NB4 (cell line): ENCODE data around the gene TEAD4.

Source experiments
- DNase-seq: peaks from one replicate; pipeline ENCODE4 v3.0.0; 2010; ENCODE audit warnings: low read depth
- H3K4me3 ChIP-seq: one replicate; pipeline ENCODE4 v1.5.1; 2011; ENCODE audit warnings: mild to moderate bottlenecking, low read depth, low read length, moderate library complexity
- CTCF ChIP-seq: IDR thresholded peaks from one replicate; pipeline ENCODE4 v1.5.1; 2012; ENCODE audit warnings: low read depth, low read length
- MAX ChIP-seq: IDR thresholded peaks from 2 replicates; pipeline ENCODE4 v1.6.1; 2011; ENCODE audit warnings: low read depth, low read length
- MYC ChIP-seq: IDR thresholded peaks from 2 replicates; pipeline ENCODE4 v1.6.1; 2011; ENCODE audit warnings: low read depth, low read length
- POLR2A ChIP-seq: IDR thresholded peaks from 2 replicates; pipeline ENCODE4 v1.6.1; 2011; ENCODE audit warnings: mild to moderate bottlenecking; ENCODE audit not compliant: insufficient read length; ENCODE audit errors: extremely low read depth

TEAD4 gene

GRCh38 chr12:2999265-2999841, 40.2 kb downstream of the TEAD4 start:
- no peak for TF ChIP-seq MAX
- TF ChIP-seq MYC, result no peak
- TF ChIP-seq POLR2A, result no peak
- TF ChIP-seq CTCF, result no peak

GRCh38 chr12:3000548-3001275, 41.5 kb downstream of the TEAD4 start:
- H3K4me3 ChIP-seq, result no peak overlapping the region
- no peak for DNase-seq
- TF ChIP-seq CTCF (peak; percentile 5), MYC (no peak)

More at GRCh38 chr12:2999265-2999841, 40.2 kb downstream of the TEAD4 start:
- no peak overlapping the region for H3K4me3 ChIP-seq
- no peak for DNase-seq

GRCh38 chr12:3002646-3003045, 43.4 kb downstream of the TEAD4 start:
- peak; percentile 25 for DNase-seq
- TF ChIP-seq MYC, result no peak
- TF ChIP-seq POLR2A, result no peak
- TF ChIP-seq MAX, result no peak
- TF ChIP-seq CTCF, result no peak
- no peak overlapping the region for H3K4me3 ChIP-seq

GRCh38 chr12:3003357-3003992, 44.3 kb downstream of the TEAD4 start:
- DNase-seq, result no peak
- H3K4me3 ChIP-seq, result no peak overlapping the region
- no peak for TF ChIP-seq CTCF
- no peak for TF ChIP-seq MAX
- TF ChIP-seq POLR2A, result no peak
- TF ChIP-seq MYC, result no peak

GRCh38 chr12:3004655-3005565, 45.7 kb downstream of the TEAD4 start:
- peak; percentile 23 for DNase-seq
- TF ChIP-seq MAX (no peak), CTCF (peak; percentile 52), POLR2A (no peak), MYC (no peak)
- no peak overlapping the region for H3K4me3 ChIP-seq
